ENCODE measurements around the gene CXXC5. TPM values are rescaled to one million over a fixed set of nuclear protein-coding genes. Genes with fewer than 3 reads are reported as not detected.

The CXXC5 gene
- total and polyA plus RNA-seq, 12 donors: 28.7 to 51.6 (median 36.0) TPM

GRCh38 chr5:139646912-139647505, 1.1 kb upstream of the CXXC5 start:
- no peak for ATAC-seq
- WGBS, 2 donors: 32 to 39% methylated on average over 25 of the region's 25 CpGs
- Histone ChIP-seq H3K27me3 (peaks cover 0 to 61% (median 0%) of the 10 kb centered on the region in 7 donors), H3K36me3 (no peaks in the 10 kb centered on the region), H3K4me1 (peaks cover 6 to 54% (median 38%) of the 10 kb centered on the region in 9 donors), H3K4me3 (peak overlapping the region in 8 of 10 donors; percentile 0 to 100 (median 27)), H3K27ac (peak overlapping the region in 1 of 10 donors; percentile 6), H3K9me3 (no peaks in the 10 kb centered on the region)
- DNase-seq: no peak
- TF ChIP-seq, protein P1, sequence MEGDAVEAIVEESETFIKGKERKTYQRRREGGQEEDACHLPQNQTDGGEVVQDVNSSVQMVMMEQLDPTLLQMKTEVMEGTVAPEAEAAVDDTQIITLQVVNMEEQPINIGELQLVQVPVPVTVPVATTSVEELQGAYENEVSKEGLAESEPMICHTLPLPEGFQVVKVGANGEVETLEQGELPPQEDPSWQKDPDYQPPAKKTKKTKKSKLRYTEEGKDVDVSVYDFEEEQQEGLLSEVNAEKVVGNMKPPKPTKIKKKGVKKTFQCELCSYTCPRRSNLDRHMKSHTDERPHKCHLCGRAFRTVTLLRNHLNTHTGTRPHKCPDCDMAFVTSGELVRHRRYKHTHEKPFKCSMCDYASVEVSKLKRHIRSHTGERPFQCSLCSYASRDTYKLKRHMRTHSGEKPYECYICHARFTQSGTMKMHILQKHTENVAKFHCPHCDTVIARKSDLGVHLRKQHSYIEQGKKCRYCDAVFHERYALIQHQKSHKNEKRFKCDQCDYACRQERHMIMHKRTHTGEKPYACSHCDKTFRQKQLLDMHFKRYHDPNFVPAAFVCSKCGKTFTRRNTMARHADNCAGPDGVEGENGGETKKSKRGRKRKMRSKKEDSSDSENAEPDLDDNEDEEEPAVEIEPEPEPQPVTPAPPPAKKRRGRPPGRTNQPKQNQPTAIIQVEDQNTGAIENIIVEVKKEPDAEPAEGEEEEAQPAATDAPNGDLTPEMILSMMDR (IDR thresholded peaks at IDR 0.05): no peak
- intact Hi-C loops (cut with DNase I): no loop called here

DNA sequence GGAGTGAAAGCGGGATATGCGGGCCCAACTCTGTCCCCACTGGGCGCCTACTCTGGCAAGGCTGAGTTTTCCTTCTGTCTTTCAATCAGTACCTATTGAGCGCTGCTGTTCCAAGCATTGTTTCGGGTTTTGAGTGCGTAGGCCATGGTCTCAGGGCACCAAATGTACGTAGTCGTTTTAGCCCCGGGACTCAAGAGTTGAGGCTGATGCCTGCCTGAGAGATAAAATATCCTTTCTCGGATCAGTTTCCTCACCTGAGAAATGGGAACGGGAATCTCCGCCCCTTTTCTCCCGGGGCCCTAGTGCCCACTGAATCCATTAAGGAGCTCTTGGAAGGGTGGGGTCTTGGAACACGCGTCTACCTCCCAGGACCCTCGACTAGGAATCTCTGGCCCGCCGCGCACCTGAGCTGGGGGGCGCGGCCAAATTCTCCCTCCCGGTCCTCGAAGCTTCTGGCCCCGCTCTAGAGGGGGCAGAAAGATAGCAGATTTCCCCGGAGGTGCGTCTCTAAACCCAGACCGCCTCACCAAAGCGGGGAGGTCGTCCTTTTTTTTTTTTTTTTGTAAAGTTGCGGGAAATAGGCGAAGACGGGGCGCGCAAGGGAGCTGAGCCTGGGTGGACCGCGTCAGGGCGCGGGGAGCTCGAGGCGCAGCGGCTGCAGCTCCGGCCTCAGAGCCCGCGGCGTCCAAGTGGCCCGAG, 494 bp upstream of the CXXC5 start:
- ATAC-seq (no peak), DNase-seq (no peak)
- TF ChIP-seq, protein P1 (IDR thresholded peaks at IDR 0.05): no peak
- 20 to 21% methylated on average over 45 to 46 of the region's 46 CpGs for WGBS, 2 donors
- peaks cover 0 to 61% (median 0%) of the 10 kb centered on the region in 7 donors for H3K27me3 ChIP-seq
- H3K4me3 ChIP-seq: peak overlapping the region in 9 of 10 donors; percentile 62 to 100 (median 97)
- peak overlapping the region in 7 of 10 donors; percentile 91 to 97 (median 94) for H3K27ac ChIP-seq
- no peaks in the 10 kb centered on the region for H3K36me3 ChIP-seq
- intact Hi-C loops (cut with DNase I): loop anchor here in 2 of 10 donors (1.0 kb wide), 2 partner anchors 9 to 10 kb away; no protein-coding TSS in a partner anchor
- no peaks in the 10 kb centered on the region for H3K9me3 ChIP-seq
- peaks cover 6 to 61% (median 45%) of the 10 kb centered on the region in 9 donors for H3K4me1 ChIP-seq

DNA sequence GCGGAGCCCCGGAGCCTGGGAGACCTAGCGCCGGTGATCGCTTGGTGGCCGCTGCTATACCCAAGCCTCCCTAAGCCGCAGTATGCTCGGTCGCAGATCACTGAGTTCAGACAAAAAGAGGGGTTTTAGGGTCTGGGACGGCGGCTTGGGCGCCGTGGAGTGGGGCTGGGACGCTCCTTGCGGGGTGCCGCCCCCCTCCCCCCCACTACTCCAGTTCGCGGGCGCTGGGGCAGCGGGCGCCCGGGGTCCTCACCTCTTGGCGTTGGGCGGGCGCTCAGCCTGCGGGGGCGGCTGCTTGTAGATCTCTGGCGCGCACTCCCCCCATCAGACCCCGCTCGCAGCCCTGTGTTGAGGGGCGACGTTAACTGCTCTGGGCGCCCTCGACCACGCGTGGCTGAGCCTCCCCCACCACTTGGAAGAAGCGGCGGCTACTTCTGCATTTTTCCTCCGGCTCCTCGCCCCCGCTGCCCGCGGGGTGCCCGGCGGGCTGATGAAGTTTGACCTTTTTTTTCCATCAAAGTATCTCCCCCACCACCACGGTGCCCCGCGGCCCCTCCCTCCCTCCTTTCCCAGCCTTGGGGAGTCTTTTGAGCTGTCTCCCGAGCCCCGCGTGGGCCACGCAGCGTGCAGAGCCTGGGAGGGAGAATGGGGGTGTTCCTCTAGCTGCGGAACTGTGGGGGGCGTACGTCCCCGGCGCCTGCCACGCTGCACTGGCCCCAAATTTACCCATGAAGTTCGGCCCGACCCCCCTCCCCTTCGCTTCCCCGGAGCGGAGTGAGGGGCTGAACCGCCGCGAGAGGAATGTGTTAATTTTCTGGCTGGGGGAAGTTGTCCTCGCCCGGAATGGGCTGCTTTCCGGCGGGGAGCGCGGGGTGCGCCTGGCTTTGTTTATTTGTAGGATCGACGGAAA, 1.2 kb downstream of the CXXC5 start:
- H3K36me3 ChIP-seq: no peaks in the 10 kb centered on the region
- H3K4me1 ChIP-seq: peaks cover 20 to 67% (median 58%) of the 10 kb centered on the region in 9 donors
- H3K9me3 ChIP-seq: no peaks in the 10 kb centered on the region
- DNase-seq (no peak), ATAC-seq (peak in 6 of 8 donors; percentile 1 to 16 (median 9))
- peak overlapping the region; percentile 66 to 97 (median 92) for H3K27ac ChIP-seq
- H3K27me3 ChIP-seq: peaks cover 0 to 61% (median 0%) of the 10 kb centered on the region in 7 donors
- TF ChIP-seq, protein P1 (IDR thresholded peaks at IDR 0.05): peak in 3 of 9 donors; percentile 17 to 31 (median 20)
- 0 to 1% methylated on average over 68 to 76 of the region's 77 CpGs for WGBS, 2 donors
- H3K4me3 ChIP-seq: peak overlapping the region; percentile 62 to 100 (median 96)
- intact Hi-C loops (cut with DNase I): no loop called here

All from heart right ventricle (tissue), 16 donors.